Fibroblast of lung (primary cell): ENCODE results near the gene TMEM233.

Experiments
- EZH2 ChIP-seq: IDR thresholded peaks from 2 replicates; pipeline ENCODE4 v1.5.1; 2012; ENCODE audit warnings: low read length, control low read depth, mild to moderate bottlenecking; ENCODE audit errors: missing control alignments
- TF ChIP-seq, protein P1 (sequence below), 2 donors: IDR thresholded peaks in 1 of 2; conservative IDR thresholded peaks in 1 of 2; 1 replicate in 1 of 2; 2 replicates in 1 of 2; pipeline ENCODE4 v1.5.1; 2011 to 2012; ENCODE audit warnings: low read length in 2 of 2, control low read depth in 1 of 2, inconsistent platforms in 1 of 2, low read depth in 1 of 2, mild to moderate bottlenecking in 1 of 2

DNA sequence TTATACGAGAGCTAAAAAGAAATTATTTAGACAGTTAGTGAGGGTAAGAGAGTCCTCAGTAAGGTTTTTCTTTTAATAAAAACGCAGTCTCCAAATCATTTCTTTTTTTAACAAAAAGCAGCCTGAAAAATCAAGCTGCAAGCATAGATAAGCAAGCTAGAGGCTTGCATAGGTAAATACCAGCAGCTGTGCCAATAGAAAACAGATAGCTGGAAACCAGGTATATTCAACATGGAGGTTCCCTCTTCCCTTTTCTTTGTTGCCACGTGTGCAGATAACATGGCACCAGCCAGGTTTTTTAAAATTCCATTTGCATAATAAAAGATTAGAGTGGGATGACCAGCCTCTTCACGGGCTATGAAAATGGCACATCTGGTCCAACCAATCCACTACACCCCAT is 68.3 kb downstream of the TMEM233 start:
- TF ChIP-seq, protein P1, sequence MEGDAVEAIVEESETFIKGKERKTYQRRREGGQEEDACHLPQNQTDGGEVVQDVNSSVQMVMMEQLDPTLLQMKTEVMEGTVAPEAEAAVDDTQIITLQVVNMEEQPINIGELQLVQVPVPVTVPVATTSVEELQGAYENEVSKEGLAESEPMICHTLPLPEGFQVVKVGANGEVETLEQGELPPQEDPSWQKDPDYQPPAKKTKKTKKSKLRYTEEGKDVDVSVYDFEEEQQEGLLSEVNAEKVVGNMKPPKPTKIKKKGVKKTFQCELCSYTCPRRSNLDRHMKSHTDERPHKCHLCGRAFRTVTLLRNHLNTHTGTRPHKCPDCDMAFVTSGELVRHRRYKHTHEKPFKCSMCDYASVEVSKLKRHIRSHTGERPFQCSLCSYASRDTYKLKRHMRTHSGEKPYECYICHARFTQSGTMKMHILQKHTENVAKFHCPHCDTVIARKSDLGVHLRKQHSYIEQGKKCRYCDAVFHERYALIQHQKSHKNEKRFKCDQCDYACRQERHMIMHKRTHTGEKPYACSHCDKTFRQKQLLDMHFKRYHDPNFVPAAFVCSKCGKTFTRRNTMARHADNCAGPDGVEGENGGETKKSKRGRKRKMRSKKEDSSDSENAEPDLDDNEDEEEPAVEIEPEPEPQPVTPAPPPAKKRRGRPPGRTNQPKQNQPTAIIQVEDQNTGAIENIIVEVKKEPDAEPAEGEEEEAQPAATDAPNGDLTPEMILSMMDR (conservative IDR thresholded peaks at IDR 0.05 in 1 of 2, IDR thresholded peaks at IDR 0.05 in 1 of 2; ENCODE audit: low read depth in 1 of 2, low read length in 2 of 2): no peak
- no peak for TF ChIP-seq EZH2
